Esophagus muscularis mucosa (tissue), 4 donors: ENCODE data around the gene ZNF662.

Source experiments
- CTCF ChIP-seq, 3 experiments: fragments of 200-600 bp in 2 of 3; fragments of 450-650 bp in 1 of 3; sonication (generic) in 2 of 3; IDR thresholded peaks; one replicate each; pipeline ENCODE4 v1.5.1; 2017 to 2019; ENCODE audit warnings: antibody characterized with exemption in 3 of 3, mild to moderate bottlenecking in 2 of 3, moderate library complexity in 1 of 3
- EP300 ChIP-seq: sonication (generic); formaldehyde crosslinking; IDR thresholded peaks from one replicate; pipeline ENCODE4 v1.6.1; 2017; ENCODE audit warnings: antibody characterized with exemption
- POLR2A ChIP-seq: fragments of 450-650 bp; IDR thresholded peaks from one replicate; pipeline ENCODE4 v1.6.1; 2017; ENCODE audit warnings: antibody characterized with exemption, moderate library complexity, mild to moderate bottlenecking, low read depth
- POLR2AphosphoS5 ChIP-seq, 2 donors: sonication (generic); formaldehyde crosslinking; IDR thresholded peaks; one replicate each; pipeline ENCODE4 v1.6.1; 2017; ENCODE audit warnings: antibody characterized with exemption in 2 of 2

DNA sequence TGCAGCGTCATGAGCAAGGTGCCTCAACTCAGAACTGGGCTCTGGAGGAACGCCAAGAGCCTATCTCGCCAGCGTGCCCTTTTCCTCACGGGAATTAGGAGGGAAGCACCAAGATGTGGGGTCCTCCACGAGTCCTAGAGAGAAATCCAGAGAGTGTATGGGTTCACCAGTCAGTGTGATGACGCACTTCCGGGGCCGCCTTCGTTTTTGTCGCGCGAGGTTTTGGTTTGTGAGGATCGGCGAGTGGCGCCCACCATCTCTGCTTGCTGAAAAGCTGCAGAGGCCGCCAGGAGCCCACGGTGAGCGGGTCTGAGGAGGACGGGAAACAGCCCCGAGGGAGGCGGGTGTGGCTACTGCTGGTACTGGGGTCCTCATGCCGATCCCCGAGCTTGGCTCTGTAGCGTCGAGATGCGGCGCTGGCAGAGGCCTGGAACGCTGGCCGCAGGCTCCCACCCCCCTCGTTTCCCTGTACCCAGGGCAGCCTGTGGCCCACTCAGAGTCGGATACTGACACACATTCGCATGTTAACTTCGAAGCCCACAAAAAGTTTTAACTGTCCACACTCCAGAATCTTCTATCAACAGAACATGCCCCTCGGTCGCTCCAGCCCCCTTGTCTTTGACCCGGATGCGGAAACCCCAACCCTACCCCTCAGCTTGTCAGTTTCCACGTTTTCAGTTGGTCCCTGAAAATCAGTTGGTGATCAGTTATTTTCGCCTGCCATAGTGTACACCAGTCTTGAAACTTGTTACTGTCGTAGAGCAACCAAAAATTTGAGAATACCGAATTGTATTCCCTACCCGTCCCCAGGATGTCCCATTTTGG, 30.4 kb downstream of the ZNF662 start:
- TF ChIP-seq EP300 (no peak), CTCF (IDR thresholded peaks at IDR 0.05) (no peak), POLR2A (no peak), POLR2AphosphoS5 (IDR thresholded peaks at IDR 0.05) (peak in 1 of 2 donors; percentile 21)
